HG02852 (cell line): ENCODE measurements around the gene ARHGAP12.

ENCODE experiments used
- ATAC-seq: cut with Tn5 transposase; IDR thresholded peaks from one replicate; pipeline ENCODE4 v1.9.1; 2021; ENCODE audit warnings: mild to moderate bottlenecking, moderate library complexity; ENCODE audit not compliant: unreplicated experiment

ARHGAP12 gene

DNA sequence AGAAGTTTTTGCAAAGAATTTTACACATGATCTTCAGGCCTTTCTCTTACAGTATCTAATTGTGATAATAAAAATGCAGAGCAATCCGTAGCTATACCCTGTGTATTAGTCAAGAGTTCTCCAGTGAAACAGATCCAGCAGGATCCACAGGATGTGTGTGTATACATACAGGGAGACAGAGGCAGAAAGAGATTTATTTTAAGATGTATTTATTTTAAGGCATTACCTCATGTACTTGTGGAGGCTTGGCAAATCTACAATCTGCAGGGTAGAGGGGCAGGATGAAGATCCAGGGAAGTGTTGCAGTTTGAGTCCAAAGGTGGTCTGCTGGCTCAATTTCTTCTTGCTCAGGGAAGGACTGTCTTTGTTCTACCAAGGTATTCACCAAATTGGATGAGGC, 41.7 kb downstream of the ARHGAP12 start:
- no peak for ATAC-seq

DNA sequence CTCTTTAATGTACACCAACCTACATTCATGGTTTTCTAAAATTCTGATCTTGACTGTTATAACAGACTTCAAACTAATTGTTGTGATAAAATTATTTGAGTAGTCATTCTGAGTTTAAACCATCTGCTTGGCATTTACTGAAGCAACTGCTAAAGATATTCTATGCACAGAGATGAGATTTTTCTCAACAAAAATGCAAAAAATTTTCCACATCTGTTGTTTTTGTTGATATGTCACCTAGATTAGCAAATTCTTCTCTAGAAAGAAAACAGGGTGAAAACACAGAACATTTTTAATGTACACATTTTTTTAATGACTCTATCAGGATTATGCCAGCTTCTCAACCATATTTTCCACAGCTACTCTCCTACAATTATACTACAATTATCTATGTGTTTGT, 42.7 kb downstream of the ARHGAP12 start:
- no peak for ATAC-seq

DNA sequence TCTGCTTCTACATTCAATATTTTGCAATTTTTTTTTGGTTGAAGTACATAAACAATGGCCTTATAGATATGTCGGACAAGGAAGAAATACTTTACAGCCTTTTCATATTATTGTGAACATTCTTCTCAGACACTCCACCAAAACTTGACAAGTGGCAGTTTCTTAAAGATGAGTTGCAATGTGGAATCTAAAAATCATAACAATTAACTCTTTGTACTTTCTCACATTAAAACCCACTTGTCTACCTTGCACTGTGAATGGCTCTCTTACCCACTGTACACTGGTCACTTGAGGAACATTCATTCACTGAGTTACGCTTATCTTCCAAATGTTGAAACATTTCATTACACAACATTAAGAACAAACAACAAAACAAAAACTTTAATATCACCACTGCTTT, 44.2 kb downstream of the ARHGAP12 start:
- no peak for ATAC-seq

DNA sequence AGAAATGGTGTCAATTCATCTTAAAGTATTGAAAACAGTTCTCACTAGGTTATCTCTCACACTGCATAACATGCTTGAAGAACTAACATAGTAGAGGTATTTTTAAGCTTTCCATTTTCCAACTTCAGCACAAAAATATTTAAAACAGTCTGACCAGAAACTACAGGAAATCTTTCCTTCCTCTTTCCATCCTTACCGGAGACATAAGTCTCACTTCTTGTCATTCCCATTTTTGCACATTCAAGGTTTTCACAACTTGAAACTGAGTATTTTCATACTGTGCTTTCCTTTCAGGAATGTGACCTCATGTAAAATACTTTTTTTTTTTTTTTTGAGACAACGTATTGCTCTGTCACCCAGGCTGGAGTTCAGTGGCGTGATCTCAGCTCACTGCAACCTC, 45.2 kb downstream of the ARHGAP12 start:
- no peak for ATAC-seq

DNA sequence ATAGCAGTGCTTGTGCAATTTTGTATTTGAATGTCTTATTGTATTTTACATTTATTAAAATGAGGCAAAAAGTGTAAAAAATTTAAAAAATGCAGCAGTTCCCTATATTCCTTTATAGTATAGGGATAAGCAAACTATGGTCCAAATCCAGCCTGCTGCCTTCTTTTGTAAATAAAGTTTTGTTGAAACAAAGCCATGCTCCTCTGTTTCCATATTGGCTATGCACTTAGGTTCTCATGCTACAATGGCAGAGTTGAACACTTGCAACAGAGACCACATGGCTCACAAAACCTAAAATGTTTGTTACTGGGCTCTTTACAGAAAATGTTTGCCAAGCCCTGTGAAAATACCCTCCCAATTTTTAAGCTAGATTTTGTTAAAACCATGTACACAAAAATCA, 50.1 kb downstream of the ARHGAP12 start:
- no peak for ATAC-seq

DNA sequence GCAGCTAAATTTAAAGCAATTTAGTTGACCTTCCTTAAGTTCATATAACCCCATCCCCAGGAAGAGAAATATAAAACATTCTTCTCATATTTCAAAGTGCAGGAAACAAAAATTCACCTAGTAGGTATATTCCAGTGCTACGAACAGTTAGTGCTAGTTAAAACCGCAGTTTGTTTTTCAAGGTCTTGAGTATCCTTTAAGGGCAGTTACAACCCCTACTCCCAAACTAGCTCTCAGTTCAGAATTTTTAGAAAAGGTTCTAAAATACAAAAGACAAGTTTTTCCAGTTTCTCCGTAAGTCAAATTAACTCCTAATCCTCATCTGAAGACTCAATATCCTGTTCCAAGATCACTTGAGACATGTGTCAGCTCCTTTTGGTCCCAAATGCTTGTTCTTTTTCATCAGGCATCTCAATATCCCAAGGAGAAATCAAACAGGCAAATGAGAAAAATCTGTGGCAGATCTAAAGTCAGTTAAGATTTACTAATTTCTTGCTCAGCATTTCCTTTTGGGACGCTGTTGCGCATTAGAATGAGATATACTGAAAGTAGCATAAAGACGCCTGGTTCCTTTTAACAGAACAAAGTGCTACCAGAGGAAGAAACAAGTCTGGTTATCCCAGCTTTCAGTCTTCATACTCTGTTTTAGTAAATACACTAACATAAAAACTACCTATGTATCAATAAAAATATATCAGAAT, 51.8 kb downstream of the ARHGAP12 start:
- ATAC-seq: no peak

DNA sequence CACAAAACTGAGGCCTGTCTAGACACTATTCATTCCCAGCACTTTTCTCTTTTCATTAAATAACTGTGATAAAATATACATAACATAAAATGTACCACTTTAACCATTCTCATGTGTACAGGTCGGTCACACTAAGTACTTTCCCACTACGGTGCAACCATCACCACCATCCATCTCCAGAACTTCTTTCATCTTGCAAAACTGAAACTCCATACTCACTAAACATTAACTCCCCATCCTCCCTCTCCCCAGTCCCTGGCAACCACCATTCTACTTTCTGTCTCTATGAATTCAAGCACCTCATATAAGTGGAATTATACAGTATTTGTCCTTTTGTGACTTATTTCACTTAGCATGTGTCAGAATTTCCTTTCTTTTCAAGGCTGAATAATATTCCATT, 53.0 kb downstream of the ARHGAP12 start:
- ATAC-seq: peak; percentile 62

DNA sequence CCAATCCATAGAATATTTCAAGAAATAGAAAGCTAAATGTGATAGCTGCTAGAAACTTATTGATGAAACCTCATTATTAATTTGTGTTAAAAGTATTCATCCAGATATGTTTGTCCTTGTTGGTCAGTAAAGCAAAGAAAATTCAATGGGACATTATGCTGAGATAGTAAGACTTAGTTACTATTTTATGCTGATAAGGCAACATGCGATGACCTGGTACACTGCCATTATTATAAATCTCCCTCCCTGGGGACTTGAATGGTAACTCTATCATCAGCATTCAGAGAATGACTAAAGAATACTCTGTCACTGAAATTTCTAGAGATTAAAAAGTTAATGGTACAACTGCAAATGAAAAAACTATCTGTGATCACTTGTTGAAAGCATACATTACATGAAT, 54.9 kb downstream of the ARHGAP12 start:
- no peak for ATAC-seq

DNA sequence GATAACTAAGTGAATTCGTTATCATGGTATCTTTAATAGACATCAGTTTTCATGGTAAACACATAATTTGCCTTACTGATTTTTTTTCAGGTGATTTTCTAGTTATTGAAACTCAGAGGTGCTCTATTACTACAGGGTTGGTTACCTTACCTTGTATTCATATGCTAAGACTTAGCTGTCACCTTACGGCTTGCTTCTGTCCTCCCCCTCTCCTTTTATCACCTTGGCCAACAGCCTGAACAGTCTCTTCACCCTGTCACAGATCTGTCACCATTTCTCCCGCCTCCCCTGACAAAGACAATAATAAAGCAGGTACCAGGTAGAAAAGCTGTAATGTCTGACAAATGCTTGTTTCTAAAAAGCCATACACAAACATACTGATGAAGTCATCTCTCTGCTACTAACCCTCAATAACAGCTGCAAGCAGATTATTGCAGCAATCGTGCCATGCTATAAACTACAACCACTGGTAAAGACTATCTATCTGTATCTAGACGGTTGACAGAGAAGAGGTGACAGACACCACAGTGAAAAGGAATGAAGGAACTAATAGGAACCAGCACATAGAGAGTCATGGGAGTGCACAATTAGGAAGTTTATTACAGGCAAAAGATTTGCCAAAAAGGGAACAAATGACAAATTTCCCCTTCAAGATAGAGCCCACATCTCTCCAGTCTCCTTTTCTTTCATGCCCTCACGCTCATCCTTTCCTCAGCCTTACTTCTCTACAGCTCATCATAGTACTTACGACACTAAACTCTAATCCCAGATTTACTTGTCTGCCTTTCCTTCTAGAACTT, 57.2 kb downstream of the ARHGAP12 start:
- ATAC-seq: no peak

DNA sequence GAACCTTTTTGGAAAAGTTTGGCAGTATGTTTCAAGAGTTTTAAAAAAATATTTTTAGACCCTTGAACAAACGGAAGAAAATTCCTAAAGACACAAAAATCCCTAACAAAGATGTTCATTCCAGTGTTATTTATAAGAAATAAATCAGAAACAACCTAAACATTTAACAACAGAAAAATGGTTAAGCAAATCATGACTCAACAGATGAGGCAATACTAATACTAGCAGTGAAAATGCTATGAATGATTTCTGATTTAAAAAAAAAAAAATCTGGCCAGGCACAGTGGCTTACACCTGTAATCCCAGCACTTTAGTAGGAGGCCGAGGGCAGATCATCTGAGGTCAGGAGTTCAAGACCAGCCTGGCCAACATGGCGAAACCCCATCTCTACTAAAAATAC, 61.0 kb downstream of the ARHGAP12 start:
- no peak for ATAC-seq

DNA sequence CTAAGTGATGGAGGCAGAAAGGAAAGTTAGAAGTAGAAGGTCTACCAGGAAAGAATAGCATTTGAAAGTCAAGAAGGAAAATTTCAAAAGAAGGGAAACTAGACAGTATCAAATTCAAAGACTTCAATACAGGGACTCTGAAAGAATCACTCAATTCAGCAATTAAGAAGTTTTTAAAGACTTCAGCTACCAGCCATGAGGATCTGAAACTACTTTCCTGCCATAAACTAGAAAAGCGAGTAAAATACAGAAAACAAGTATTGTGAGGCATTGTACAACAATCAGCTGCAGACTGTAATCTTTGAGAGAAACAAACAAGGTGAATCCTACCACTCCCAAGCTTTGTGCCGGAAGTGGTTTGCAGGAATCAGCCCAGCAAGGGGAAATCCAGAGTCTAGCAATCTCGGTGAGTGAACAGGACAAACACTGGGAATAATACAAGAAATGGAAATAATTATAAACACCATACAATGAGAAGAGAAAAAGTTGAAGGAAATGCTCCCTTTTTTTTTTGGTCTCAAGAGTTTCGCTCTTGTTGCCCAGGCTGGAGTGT, 62.4 kb downstream of the ARHGAP12 start:
- no peak for ATAC-seq

DNA sequence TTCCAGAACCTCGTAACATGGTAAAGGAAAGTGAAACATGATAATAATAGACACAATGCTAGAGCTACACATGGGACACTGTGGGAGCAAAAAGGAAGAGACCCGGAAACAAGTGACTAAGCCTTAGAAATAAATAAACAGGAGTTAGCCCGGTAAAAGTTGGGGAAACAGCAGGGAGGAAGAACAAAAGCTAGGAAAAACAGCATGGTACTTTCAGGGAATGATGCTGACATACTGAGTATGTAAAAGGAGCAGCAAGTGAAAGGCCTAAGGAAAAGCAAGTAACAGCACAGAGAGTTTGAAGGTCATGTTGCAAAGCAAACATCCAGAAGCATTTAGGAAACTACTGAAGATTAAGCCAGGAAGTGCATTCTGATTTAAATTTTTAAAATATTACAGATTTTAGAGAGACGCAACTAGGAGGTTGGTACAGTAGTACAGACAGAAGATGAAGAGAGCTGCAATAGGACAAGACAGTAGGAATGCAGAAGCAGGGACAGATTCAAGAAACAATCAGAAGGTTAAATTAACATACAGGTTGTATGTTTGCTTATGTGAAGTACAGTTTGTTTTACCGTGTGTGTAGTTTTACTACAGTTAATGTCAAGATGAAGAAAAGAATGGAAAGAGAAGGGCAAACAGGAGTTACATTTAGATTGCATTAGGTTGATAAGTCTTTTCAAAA, 63.7 kb downstream of the ARHGAP12 start:
- ATAC-seq: no peak

DNA sequence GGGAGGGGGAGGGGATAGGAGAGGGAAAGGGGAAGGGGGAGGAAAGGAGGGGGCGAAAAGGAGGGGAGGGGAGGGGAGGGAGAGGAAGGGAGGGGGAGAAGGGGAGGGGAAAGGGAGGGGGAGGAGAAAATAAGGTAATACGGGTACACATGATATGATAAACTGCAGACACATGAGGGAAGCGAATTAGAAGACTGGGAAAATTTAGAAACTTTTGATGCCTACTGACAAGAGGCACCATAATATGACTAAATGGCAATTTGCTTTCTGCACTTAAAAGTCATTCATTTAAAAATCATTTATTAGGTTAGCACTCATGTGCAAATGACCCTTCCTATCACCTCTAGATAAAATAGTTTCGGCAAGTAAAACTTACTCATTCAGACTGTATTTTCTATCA, 73.6 kb downstream of the ARHGAP12 start:
- no peak for ATAC-seq

DNA sequence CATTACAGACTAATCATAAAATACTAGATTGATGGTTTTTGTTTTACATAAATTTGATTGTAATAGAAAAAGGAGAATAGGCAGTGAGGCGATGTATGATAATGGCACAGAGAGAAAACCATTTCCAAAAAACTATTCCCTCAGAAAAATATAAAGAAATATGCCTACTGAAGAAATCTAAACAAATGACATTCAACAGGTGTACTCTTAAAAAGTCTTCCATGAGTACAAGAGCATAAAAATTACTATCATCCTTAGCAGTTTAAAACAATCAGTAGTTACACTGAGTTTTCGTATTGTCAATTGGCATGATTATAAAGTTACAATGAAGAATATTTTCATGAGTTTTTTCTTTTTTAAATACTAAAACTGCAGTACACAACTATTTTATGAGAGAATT, 75.0 kb downstream of the ARHGAP12 start:
- ATAC-seq: no peak

DNA sequence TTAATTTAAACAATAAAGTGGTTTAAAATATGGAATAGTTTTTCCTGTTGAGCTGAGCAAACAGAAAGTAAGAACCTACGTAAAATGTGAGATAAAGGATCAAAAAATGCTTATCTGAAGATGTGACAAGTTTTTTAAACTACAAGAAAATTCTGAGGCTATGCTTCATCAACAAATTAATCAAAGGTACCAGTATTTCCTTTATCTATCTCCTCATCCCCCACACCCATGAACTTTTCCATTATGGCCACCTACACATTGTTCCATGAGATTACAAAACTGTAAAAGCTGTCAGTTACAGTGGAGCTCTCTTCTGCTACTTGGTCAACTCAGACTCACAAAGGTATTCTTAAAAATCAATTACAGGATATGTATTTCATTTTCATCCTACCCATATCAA, 77.4 kb downstream of the ARHGAP12 start:
- ATAC-seq: no peak

DNA sequence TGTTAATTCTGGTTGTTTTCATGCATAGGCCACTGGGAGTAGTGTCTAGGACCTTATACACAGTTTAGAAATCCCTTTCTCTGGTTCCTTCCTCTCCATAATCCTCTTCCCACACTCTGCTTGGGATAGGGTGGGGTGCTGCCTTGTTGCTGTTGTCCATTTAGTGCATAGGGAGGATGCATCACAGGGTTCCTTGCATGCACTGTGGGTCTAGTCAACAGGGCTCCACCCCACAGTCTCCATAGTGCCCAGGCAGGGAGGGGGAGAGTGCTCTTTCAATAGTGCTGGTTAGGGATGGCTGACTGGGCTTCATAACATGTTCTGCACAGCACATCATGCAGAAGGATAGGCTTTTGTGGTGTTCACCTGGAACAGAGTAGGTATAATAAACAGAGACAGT, 81.1 kb downstream of the ARHGAP12 start:
- no peak for ATAC-seq

DNA sequence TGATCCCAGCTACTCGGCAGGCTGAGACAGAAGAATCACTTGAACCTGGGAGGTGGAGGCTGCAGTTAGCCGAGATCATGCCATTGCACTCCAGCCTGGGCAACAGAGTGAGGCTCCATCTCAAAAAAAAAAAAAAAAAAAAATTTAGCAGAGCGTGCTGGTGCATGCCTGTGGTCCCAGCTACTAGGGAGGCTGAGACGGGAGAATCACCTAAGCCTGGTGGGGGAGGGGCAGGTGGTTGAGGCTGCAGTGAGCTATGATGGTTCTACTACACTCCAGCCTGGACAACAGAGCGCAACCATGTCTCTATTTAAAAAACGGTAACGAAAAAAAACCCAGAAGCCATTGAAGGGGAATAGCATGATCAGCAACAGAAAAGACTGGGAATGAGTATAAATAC, 89.9 kb downstream of the ARHGAP12 start:
- no peak for ATAC-seq

DNA sequence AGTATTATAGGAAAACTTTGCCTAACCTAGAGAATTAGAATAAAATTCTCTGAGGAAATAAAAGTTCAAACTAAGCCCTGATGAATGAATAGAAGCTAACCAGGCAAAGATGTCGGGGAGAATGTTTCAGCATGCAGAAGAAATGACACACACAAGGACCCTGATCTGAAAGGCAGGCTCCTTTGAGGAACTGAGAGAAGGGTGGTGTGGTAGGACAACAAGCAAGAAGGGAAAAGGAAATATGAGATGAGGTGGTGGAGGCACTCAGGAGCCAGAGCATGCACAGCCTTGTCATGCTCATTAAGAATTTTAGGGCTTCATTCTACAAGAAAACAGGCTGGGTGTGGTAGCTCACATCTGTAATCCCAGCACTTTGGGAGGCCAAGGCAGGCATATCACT, 90.6 kb downstream of the ARHGAP12 start:
- no peak for ATAC-seq

DNA sequence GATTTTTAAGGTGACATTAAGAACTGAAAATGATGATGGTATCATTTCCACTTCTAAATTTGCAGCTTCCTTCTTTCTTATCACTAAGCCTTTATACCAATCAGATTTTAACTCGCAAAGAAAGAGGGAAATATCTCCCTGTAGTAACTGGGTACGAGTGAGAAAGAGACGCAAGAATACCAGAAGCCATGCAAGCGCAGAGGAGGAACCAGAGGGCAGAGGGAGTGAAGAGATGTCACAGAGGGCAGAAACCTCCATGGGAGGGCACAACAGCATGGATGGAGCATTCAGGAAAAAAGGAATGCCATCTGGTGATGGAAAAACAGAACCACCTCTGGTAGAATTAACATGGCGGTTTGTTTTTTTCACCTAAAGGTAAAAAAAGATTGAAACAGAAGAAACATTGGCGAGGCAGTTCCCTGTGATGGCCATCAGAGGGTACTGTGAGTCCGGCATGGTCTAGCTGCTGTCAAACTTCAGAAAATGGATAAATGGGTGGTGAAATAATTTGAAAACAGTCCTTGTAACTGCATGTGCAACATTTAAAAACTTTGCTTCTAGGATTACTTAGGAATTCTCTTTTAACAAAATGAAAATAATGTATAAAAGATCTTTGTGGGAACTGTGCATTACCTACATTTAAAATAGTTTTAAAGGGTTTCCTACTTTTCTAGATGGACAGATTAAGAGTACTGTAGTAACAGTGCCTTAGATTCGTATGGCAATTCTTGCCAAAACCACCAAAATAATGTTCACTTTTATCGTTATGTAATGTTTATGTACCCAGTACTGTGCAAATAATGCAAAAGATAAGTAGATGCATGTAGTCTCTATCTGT, 91.8 kb downstream of the ARHGAP12 start:
- ATAC-seq: no peak

DNA sequence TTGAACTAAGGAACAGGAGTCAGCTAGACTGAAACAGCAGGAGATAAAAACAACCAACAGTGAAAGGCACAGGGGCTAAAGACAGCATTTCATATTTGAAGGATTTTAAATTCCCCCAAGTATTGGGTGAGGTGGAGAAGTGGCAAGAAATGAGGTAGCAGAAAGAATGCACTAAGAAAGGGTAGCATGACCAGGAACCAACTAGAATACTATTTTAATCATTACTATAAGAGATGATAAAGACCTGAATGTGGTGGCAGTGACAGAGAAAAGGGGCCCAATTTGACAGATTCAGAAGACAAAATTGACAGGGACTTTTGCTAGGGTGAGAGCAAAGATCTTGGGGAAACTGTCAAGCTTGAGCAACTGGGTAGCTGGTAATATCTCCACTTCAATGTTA, 94.9 kb downstream of the ARHGAP12 start:
- ATAC-seq: no peak

DNA sequence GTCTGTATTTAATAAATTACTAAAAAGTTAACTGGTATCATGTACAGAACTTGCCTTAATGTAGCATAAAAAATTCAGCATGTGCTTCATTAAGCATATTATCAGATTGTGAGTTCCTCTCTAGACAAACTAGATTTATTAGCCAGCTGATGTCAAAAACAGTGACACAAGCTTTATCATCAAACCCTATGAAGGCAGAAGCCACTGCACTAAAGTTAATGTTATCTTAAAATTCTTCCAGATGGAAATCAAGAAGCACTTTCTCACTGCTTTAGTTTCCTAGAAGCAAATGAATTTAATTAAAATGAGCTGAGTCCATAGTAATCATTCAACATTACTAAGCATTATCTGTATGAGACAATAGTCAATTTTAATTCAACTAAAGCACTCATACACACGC, 96.4 kb downstream of the ARHGAP12 start:
- no peak for ATAC-seq
